Suppressor macrophage treated with lipopolysaccharide for 1 hour (primary cell): ENCODE results near the gene CORO7.

Source experiments
- DNase-seq, 3 donors: peaks; one replicate each; pipeline ENCODE4 v3.0.0-alpha.2; 2020 to 2022

Gene CORO7

DNA sequence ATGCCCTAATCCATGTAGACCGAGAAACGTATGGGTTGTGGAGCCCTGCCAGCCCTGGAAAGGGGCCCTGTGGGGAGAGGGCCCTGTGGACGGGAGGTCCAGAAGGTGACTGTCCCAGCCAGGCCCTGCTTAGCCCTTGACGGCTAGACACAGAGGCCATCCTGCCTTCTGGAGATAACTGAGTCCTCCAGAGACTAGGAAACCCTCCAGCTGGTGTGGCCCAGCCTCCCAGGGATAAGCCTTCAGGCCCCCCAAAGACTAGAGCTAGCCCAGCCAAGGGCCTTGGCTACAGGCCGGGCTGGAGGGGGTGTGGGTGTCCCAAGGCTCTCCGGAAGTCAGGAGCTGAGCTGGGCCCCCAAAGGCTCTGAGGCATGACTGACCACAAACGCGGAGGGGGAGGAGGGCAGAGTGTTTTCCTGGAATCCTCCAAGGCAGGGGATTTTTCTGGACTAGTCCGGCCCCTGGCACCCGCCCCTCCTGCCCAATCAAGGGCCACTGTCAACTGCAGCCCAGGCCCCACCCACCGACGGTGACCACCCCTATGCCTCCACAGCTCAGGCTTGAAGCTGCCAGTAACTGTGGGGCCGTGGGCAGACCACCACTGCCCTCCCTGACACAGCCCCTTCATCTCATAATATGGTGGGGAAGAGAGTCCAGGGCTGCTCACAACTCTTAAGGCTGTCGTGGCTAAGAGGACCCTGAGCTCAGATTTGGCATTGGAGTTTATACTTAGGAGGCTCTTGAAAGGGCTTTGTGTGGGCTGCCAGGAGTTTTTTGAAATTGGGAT, 45.6 kb downstream of the CORO7 start:
- DNase-seq = no peak

DNA sequence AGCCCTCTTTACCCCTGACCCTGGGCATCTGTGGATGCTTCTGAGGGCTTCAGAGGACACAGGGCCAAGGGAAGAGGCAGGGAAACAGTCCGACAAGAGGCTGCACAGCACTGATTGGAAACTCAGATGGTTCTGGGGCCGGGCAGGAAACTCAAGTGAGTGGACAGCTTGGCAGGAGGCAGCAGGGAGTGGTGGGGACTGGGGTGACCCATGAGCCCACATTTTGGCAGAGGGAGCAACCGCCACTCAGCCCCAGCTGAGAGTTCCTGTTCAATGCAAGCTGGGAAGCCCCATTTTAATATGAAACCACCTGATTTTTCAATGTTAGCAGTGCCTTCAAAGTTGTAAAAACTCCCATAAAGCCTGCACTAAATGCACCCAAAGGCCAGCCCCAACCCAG, 46.2 kb downstream of the CORO7 start:
- DNase-seq = no peak

DNA sequence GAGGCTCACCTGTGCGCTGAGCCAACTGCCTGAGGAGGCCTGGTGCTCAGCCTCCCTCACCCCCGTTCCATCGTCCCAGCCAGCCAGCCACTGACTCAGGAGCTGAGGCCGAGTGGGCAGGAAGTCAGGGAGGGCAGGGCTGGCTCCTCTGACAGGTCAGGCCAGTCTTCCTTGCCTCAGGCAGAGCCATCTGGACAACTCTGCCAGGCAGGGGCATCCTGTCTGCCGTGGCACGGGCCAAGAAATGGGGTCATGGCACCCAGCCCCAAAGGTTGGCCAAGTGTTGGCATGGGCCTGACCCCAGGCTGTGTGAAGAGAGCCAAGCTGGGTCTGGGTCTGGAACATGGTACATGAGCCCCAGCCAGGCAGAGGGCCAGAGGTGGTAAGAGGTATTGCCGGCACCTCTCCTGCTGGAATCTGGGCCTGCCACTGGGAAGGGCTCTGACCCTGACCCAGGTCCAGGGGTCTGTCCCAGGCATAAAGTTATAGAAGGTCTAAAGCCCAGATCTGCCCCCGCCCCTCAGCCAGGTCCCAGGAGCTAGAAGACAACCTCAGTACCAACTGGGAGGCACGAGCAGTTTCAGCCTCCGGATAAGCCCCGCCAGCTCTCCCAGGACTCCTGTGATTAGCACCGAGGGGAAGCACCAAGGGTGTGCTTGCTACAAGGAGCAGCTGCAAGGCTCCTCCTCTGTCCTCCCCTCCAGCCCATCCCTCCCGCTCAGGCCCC, 47.2 kb downstream of the CORO7 start:
- DNase-seq = no peak

DNA sequence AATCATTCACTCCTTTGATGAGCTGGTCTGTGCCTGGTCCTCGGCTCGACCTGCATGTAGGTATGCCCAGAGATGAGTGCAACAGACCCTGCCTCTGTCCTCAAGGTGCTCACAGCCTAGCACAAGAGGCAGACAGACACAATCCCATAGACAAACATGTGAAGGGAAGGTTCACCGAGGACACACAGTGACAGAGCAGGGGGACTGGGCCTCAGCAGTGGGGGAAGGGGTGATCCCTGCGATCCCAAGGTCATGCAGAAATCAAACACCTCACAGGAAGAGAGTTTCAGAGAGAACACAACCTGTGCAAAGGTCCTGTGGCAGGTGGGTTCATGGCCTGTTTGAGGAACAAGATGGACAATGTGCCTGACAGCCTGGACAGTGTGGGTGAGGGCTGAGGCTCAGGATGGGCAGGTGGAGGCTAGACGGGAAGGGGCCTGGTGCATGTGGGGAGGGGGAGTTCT, 49.0 kb downstream of the CORO7 start:
- DNase-seq = no peak

DNA sequence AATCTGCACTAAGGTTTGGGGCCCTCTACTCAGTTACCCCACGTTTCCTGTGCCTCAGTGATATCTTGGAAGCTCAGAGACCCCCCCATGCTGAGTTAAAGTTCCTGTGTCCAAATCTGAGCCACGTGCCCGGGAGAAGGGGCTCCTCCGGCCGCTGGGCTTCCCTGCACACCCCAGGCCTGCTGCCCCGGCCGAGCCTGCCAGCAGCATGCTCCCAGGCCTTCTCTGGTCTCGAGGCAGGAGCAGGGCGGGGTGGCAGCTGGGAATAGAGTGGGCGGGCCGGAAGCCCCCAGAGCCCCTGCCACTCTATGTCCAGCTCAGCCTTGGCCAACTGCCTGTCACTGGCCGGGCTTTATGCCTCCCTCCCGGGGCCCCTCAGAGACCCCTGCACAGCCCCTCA, 50.4 kb downstream of the CORO7 start:
- no peak for DNase-seq

DNA sequence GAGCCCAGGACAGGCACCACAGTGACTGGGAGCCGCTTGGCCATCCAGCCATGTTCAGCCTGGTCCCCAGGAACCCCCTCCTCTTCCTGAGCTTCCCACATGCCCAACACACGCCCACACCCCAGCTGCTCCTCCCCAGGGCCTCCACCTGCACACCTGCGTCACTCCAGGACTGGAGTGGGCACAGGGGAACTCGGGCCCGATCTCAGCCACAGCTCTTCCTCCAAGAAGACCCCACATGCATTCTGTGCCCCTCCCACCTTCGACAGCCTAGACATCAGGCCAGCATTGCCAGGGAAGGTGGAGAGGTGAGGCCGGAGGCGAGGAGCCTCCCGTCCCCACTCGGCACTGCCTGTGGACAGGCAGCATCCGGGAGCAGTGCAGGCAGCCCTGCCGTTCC, 50.8 kb downstream of the CORO7 start:
- no peak for DNase-seq

DNA sequence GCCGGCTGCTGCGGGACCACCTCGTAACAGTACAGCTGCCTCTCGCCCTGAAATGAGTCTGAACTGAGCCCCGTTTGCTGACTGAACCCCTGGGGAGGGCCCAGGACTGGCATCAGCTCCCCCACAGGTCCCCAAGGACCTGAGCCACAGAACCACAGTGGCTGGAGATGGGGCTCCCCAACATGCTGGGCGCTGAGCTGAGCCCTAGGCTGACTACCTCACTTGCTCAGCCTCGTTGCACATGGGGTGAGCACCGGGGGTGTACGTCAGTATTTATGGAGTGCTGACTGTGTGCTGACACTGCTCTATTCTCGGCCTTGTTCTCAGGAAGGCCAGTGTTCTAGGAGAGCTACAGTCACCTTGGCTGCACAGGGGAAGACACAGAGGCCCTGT, 51.4 kb downstream of the CORO7 start:
- DNase-seq = no peak

DNA sequence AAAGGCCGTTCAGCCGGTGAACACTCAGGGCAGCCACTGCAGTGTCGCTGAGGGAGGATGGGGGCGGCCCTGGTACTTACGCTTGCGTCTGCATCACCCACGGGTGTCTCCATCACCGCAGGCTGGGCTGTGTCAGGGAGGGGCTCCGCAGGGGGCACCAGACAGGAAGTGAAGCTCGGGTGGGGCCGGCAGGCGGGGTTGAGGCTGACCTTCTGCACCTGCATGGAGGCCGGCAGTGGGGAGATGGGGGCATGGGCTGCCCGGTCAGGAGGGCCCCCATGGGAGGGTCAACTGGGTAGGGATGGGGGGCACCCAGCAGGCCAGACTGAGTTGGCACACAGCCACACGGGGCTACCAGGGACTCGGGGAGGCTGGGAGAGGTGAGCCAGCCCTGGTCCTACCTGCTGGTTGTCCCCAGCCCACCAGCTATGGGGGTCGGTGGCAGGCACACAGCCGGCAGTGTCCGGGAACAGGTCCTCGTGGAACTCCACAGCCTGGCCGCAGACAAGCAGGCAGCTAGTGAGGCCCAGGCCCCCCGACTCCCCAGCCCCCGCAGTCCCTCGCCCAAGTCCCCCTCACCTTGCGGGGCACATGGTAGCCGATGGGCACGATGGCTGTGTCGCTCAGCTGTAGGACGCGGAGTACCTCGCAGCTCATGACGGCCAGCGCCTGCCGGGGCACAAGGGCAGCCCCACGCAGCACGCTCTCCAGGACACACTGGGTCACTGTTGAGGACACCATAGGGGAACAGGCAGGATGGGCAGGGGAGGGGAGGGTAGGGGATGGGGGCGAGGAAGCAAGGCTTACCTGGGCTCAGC, 52.0 kb downstream of the CORO7 start:
- DNase-seq = no peak

DNA sequence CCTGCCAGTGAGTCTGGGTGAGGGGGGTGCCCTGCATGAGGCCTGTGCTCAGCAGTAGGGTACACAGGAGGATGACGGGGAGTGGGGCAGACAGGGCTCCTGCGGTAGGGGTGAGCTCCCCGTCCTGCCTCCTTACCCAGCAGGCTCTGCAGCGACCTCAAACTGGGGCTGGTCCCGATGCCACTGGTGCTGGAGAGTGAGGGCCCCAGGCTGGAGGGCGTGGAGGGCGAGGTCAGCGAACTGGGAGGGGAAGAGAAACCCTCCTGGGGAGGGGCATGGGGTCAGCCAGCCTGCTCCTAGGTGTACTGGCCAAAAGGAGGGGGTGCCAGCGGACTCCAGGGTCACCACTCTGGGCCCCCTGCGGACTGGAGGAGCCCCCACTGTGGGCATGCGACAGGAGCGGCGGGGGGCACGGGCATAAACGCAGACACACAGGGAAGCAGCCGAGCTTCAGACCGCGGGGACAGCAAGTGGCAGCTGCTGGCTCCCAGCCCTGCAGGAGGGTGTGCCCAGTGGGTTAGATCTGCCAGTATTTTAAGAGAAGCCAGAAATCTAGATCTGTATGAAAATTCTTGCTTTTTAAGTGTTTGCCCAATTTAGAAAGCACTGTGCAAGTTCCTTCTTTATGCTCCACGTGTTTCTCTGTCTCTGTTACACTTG, 53.8 kb downstream of the CORO7 start:
- no peak for DNase-seq

DNA sequence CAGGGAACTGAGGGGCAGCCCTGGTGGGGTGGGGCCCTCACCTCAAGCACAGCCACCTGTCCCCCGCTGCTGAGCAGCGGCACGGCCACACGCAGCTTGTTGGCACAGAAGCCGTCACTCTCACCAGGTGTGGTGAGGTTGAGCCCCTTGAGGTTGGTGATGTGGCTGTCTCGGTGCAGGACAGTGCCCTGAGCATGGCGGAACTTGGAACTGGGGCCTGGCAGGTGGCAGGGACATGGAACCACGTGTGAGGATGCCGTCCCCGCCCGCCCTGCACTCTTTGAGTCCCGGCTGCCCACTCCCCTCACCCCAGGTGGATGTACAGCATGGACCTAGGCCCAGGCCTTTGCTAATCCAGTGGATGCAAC, 54.5 kb downstream of the CORO7 start:
- no peak for DNase-seq

DNA sequence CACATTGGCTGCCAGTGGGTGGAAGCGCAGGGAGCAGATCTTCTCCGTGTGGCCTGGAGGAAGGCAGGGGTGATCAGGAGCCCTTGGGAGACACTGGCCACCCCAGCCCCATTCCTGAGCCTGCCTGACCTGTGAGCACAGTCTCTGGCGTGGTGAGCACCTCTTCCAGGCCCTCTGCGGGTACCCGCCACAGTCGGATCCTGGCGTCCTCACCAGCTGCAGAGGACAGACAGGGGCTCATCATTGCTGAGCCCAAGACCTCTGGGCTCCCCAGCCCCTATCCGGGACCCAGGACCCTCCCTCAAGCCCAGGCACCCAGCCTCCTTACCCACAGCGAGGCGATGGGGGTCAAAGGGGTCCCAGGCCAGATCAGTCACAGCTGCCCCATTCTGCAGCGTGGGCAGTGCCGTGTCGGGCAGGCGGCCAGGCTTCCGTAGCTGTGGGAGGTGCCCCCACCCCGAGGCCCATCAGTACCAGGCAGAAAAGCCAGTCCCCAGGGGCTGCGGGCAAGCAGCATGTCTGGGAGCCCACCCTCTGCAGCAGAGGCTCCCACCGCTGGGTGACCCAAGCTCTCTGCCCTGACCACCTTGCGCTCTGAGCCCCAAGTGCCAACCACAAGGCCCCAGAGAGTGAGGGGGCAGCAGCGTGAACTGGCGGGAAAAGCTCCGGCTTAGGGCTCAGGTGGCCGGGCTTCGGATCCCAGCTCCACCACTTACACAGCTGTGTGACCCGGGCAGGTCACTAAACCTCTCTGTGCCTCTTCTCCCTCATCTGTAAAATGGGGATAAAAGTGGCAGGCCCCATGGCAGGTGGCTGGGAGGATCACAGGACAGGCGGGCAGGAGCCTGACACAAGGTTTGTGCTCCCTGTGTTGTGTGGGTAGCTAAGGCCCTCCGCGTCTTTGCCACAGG, 55.1 kb downstream of the CORO7 start:
- no peak for DNase-seq

DNA sequence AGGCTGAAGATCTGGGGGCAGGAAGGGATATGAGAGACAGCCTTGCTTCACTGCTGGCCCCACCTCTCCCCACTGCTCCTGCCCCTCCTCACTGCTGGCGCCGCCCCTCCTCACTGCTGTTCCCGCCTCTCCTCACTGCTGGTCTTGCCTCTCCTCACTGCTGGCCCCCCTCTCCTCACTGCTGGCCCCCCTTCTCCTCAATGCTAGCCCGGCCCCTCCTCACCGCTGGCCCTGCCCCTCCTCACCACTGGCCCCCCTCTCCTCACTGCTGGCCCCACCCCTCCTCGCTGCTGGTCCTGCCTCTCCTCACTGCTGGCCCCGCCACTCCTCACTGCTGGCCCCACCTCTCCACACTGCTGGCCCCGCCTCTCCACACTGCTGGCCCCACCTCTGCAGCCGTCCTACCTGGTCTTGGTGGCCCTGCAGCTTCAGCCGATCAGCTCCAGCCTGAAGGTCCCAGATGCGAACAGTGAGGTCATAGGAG, 55.8 kb downstream of the CORO7 start:
- no peak for DNase-seq

DNA sequence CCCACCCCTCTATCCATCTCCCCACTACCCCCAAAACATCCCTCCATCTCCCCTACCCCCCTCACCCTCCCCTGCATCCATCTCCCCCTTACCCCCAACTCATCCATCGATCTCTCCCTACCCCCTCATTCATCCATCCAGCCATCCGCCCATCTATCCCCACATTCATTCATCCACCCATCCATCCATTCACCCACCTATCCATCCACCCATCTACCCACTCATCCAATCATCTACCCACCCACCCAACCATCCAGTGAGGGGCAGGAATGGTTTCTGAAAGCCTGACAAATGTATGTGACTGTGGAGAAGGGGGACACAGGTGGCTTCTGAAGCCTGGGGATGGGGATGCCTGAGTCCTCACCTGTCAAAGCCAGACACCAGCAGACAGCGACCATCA, 56.5 kb downstream of the CORO7 start:
- no peak for DNase-seq

DNA sequence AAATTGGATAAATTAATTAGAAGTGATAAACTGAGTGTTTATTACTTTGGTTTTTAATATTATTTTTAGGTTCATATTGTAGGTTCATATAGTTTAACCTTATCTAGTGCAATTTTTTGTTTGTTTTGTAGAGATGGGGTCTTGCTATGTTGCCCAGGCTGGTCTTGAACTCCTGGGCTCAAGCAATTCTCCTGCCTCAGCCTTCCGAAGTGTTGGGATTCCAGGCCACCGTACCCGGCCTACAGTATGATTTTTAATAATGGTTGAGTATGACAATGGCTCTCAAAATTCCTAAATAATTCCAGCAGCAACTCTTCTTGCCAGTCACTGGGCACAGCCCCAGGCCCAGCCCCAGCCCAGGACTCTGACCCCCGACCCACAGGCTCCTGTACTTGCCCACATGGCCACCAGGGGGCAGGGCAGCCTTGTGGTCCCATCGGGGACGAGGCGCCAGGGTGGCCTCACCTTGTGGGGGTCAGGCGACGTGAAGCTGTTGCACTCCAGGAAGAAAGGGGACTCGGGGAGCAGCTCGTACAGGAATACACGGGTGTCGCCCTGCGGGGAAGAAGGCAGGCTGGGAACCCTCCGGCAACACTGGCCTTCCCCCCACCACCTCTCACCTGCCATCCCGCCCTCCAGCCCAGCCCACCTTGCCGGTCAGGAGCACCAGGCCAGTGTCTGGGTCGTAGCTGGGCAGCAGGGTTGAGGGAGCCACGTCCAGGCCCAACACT, 57.4 kb downstream of the CORO7 start:
- DNase-seq = peak; percentile 49 to 76 (median 59)

DNA sequence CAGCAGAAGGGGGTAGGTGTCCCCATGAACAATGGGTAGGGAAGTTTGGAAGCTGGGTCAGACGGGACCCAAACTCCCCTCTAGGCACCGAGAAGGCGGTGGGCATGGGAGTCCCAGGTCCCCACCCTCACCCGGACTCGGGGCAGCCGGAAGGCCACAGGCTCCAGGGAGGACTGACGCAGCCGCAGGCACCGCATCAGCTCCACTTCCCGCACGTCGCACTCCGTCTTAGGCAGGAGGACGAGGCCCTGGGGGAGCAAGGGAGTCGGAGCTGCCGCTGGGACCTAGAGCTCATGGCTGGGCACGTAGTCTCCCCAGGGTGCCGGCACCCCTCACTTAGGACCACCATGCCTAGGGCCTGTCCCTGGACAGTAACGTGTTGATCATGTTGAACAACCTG, 58.2 kb downstream of the CORO7 start:
- DNase-seq = no peak

DNA sequence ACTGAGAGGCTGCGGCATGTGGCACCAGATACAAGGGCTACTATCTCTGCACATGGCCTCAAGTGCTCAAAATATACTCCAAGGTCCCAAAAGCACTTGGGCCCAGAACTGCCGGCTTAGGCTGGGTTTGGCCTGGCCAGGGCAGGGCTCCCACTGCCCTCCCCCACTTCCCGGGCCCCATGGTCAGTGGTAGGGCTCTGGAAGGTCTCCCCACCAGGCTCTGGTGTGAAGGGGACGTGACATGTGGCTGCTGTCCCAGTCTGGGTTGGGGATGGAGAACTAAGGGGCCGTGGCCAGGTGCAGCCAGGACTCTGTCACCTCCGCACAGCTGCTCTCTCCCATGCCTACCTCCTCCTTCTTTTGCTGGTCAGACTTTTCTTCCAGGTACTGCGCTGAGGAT, 59.6 kb downstream of the CORO7 start:
- no peak for DNase-seq

DNA sequence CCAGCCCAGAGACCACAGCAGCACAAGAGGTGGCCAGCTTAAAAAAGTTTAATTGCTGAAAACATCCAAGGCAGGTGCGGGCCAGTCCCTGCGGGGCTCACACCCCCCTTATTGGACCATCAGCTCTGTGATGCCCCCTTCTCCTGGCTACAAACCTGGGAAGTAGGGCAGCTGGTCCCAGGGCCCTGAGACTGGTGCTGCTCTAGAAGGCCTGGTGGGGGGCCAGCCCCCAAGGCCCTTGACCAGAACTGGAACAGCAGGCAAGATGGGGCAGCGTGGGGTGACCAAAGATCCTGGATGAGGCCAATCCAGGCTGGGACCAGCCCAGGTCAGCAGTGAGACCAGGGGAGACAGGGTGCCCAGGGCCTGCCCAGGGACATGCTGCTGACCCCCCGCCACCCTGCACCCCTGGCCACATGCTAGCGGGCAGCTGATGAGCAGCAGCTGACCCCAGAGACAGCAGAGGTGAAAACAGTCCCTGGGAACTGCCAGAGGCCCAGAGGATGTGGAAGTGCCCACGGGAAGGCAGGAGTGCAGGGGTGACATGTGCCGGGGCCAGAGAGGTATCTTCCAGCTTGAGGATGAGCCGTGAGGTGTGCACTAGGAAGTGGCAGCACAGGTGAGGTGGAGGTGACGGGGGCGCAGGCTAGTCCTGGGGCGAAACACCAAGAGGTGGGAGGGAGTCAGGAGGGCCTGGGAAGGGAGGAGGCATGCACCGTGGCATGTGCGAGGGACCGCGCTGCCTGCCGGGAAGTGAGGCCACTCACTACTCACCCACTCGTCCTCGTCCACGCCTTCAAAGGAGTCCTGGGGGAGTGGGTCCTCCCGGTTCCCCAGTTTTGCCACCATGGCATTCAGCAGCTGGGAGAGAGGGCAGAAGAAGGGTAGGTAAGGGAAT, 61.6 kb downstream of the CORO7 start:
- DNase-seq = no peak

DNA sequence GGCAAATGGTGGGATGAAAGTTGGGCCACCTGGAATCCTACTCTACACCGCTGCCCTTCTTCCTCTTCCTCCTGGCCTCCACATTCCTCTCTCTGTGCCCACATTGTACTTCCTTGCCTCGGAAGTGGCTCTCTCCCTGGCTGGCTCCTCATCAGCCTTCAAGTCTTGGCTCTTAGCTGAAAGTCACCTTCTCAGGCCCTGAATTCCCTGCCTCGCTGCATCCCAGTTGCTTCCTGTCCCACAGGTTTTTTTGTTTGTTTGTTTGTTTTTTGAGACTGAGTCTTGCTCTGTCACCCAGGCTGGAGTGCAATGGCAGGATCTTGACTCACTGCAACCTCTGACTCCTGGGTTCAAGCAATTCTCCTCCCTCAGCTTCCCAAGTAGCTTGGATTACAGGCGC, 62.7 kb downstream of the CORO7 start:
- DNase-seq = no peak

DNA sequence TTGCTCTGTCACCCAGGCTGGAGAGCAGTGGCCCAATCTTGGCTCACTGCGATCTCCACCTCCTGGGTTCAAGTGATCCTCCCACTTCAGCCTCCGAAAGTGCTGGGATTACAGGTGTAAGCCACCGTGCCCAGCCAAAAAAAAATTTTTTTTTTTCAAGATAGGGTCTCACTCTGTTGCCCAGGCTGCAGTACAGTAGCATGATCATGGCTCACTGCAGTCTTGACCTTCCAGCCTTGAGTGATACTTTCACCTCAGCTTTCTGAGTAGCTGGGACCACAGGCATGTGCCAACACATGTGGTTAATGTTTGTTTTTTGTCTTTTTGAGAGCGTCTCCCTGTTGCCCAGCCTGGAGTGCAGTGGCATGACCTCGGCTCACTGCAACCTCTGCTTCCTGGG, 63.6 kb downstream of the CORO7 start:
- no peak for DNase-seq

DNA sequence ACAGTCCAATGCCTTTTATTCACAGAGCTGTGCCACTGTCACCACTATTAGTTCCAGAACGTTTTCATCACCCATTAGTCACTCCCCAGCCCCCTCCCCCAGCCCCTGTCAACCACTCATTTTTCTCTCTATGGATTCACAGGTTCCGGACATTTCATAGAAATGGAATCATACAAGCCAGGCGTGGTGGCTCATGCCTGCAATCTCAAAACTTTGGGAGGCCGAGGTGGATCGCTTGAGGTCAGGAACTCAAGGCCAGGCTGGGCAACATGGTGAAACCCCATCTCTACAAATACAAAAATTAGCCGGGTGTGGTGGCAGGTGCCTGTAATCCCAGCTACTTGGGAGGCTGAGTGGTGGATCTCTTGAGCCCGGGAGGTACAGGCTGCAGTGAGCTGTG, 64.5 kb downstream of the CORO7 start:
- DNase-seq = no peak
